Posterior vena cava (tissue), 2 donors: ENCODE results near the gene CDC25A. TPM values are rescaled to one million over a fixed set of nuclear protein-coding genes. Genes with fewer than 3 reads are reported as not detected.

ENCODE experiments used
- DNase-seq: peaks from one replicate; pipeline ENCODE4 v3.0.0-alpha.2; 2020; ENCODE audit warnings: low spot score
- intact Hi-C, 2 donors: fragments of 100-400 bp; cut with DNase I; formaldehyde crosslinking; loops; one replicate each; pipeline versions ENCODE4 v1.14.1 to v1.14.2; 2022 to 2023
- total RNA-seq, 2 donors: library from RNA; stranded (reverse); fragmentation: NEBNext Ultra II Directional; extraction: Animal tissue kit (Norgen Biotek cat#: 25700); gene quantifications; one replicate each; pipeline ENCODE4 v1.2.1, GENCODE V29; 2021
- donor health status: DM: yes; HTN: yes; CAD: no.
- donor health status: DM: yes; HTN: yes; CAD: no.

Gene CDC25A
- total RNA-seq, 2 donors from 2014 or later: 0.43 to 0.65 TPM

DNA sequence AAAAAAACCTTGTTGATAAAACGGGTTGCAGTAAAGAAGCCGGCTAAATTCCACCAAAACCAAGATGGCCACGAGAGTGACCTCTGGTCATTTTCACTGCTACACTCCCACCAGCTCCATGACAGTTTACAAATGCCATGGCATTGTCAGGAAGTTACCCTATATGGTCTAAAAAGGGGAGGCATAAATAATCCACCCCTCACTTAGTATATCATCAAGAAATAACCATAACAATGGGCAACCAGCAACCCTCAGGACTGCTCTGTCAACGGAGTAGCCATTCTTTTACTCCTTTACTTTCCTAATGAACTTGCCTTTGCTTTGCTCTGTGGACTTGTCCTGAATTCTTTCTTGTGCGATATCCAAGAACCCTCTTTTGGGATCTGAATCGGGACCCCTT is 14.4 kb upstream of the CDC25A start:
- intact Hi-C loops: no loop called here

DNA sequence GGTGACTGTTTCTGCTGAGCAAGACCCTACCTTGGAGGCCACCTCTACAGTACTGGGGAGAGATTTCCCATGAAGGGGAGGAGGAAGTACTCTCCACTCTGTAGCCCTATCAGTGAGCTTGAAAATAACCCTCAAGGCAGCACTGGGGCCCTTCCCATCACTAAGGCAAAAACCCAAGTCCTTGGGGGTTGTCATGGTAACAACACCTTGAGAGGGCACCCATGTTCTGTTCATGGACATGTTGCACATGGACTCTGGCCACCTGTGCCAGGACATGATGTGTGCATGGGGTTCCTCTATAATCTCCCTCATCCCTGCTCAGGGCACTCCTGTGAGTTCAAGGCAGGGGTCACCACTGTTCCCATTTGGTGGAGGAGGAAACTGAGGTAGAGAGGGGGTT is 10.9 kb upstream of the CDC25A start:
- intact Hi-C loops: no loop called here
- no peak for DNase-seq

More for the DNA sequence above, 14.4 kb upstream of the CDC25A start:
- no peak for DNase-seq

DNA sequence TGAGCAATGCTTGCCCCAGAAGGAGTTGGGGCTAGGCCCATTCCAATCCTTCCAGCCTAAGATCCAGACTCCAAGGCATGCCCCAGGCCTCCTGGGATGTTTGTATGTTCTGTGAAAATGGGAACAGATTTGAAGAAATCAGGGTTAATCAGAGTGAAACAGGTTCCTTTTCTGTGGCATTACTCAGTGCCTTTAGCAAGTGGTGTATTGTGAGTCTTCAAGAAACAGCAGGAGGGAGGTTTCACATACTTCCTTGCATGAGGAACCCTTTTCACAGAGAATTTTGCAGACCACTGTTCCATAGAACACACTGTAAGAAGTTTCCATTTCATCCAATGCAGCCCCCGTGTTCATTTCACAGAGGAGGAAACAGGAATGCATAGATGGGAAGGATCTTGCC is 8.4 kb upstream of the CDC25A start:
- intact Hi-C loops: no loop called here

DNA sequence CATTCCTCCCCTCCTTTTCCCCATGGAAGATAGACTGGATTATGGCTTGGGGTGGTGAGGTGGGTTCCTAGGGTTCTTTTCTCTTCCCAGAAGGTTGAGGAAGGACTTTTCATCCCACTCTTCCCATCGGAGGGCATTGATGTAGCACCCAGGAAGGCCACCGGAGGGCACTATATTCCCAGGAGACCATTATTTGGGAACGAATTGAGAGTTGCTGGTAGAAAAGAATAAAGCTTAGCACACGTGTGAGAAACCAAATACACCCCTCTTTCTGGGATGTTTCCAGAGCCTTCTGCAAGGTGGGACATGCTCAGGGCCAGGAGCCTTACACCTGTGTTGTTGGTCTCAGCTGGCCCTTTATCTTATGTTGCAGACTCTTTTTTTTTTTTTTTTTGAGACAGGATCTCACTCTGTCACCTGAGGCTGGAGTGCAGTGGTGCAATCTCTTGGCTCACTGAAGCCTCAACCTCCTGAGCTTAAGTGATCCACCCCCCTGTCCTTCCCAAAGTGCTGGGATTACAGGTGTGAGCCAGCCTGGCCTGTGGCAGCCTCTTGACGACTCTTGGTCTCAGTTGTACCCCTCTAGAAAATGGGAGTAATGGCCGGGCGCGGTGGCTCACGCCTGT is 6.3 kb upstream of the CDC25A start:
- DNase-seq: no peak
- intact Hi-C loops: no loop called here

More for the DNA sequence above, 8.4 kb upstream of the CDC25A start:
- no peak for DNase-seq

DNA sequence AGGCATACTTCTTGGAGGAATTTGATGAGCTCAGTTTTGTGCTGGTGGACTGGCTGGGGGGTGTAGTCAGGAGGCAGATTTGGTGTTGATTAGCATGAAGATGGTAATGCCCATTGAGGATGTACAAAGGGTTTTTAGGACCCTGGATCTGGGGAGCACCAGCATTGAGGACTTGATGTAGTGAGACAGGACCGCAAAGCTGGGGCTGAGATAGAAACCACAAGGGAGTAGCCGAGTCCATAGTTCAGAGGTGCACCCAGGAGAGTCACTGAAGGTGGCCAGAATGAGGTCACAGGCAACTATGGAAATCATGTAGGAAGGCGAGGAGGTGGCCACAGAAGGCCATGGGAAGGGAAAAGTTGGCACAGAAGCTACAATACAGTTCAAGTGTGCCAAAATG is 2.7 kb upstream of the CDC25A start:
- intact Hi-C loops: no loop called here
- DNase-seq: no peak

DNA sequence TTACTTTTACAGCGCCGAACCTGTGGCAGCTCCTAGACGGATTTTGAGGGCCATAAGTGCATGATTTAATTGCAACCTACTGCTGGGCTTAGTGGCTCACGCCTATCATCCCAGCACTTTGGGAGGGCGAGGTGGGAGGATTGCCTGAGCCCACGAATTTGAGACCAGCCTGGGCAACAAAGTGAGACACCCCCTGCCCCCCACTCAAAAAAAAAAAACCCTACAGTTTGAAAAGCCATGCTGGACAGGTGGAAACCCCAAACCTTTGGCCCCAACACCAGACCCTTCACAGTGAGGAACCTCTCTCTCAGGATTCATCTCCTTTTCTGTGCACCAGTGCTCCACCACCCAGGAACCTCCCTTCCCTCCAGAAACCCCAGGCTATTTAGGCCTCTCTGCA is 1.1 kb upstream of the CDC25A start:
- intact Hi-C loops: no loop called here

DNA sequence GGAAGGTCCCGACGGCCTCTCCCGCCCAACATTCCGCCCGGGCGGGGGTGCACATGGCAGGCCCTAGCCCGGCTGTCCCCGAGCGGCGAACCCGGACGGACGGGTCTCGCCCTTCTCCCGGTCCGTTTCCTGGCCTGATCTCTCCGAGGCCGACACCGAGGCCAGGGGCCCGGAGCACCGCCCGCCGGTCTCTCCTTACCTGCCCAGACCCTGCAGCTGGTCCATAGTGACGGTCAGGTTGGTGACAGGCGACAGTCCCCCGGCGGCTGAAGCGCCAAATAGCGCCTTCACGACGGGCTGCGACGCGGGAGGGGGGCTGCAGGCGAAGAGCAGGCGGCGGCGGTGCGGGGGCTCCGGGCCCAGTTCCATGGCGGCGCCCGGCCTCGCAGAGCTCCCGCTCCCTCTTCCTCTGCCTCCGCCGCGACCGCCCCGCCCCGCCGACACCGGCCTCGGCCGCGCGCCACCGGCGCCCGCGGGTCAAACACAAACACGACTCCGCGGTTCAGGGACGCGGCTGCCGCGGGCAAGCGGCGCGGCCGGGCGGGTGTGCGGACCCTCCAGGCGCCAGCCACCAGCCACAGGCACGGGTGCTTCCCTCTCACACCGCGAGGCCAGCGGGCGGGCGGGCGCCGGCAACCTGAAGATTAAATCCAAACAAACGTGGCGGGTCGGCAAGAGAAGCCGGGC is 495 bp downstream of the CDC25A start:
- intact Hi-C loops: no loop called here
- peak; percentile 90 for DNase-seq

More for the DNA sequence above, 1.1 kb upstream of the CDC25A start:
- no peak for DNase-seq

DNA sequence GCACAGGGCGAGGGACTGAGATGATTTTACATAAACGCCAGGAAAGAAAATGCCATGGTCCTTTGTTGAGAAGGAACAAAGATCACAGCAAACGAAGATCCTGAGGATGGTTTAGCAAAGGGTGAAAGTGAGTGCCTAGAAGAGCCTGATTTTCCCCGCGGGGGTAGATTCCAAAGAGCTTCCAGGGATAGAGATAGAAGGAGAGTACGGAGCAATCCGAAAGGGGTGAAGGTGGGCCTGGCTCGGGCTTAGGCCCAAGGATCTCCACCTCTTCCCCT is 977 bp downstream of the CDC25A start:
- no peak for DNase-seq
- intact Hi-C loops: no loop called here

DNA sequence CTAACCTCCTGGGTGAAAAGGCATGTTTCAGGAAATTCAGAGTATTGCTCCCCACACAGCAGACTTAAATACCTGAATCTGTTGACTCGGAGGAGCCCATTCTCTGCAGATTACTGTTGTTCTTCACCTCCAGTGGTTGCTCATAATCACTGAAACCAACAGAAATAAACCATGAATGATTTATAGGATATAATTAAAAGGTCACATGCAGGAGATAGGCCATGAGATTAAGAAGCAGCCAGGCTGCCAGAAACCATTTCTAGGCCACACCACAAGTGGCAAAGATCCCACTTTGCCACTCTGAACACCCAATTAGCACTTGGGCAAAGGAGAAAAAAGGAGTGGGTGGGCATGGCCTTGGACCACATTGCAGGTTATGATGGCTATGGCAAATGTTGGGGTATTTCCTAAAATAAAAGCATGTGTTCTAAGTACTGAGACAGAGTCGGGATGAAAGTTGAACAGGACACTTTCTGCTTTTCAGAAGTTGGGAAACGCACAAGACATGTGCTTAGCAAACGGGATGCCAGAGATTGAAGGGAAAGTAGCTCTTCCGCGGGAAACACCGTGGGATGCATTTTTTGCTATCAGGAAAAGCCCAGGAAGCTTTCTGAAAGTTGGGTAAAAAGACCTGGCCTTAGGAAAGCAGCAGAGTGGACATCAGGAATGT is 1.5 kb downstream of the CDC25A start:
- DNase-seq: no peak
- intact Hi-C loops: no loop called here

DNA sequence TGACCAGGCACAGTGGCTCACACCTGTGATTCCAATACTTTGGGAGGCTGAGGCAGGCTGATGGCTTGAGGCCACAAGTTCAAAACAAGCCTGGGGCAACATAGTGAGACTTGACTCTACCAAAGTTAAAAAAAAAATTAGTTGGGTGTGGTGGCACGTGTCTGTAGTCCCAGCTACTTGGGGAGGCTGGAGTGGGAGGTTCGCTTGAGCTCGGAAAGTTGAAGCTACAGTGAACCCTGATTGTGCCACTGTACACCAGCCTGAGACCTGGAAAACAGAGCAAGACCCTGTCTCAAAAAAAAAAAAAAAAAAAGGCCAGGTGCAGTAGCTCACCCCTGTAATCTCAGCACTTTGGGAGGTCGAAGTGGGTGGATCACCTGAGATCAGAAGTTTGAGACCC is 3.1 kb downstream of the CDC25A start:
- intact Hi-C loops: no loop called here
- no peak for DNase-seq

DNA sequence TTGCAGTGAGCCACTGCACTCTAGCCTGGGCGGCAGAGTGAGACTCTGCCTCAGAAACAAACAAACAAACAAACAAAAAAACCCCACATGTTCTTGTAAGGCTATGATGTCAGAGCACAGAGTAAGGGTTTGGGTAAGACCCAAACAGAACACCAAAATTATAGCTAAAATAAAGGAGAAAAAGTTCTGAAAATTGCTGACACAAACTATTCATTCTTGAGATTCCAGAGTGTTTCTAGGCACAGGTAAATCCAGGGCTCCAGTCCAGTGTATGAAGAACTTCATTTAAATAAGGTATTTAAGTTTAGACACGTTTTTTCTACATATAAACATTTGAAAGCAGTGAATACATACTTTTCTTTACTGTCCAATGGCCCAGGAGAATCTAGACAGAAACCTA is 3.9 kb downstream of the CDC25A start:
- DNase-seq: no peak
- intact Hi-C loops: no loop called here

DNA sequence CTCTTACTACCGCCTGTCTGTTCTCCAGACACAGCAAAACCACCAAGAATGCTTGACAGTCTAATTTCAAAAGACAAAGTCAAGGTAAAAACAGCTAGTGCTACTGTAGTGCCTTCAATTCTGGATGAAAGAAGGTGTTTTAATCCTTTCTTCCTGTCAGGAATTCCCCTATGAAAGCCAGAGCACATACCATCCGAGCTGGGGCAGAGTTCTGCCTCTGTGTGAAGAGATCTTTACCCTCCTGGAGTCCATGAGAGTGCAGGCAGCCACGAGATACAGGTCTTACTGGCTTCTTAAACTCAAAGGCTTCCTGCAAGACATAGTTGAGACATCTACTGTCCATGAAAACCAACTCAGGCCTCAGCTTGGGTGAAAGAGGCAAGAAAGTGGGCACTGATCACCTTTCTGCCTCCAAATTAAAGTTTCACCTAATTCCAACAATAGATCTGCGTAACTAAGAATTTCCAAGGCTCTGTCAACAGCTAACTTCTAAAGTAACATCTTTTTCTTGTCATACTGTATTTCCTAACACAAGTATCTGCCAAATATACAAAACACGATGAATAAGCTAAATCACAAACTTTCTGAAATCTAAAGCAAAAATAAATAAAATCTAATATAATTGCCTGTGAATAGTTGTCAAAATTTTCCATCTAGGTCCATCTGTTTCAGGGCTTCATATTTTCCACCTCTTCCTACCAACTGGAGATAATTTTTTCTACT is 7.5 kb downstream of the CDC25A start:
- DNase-seq: no peak
- intact Hi-C loops: no loop called here

DNA sequence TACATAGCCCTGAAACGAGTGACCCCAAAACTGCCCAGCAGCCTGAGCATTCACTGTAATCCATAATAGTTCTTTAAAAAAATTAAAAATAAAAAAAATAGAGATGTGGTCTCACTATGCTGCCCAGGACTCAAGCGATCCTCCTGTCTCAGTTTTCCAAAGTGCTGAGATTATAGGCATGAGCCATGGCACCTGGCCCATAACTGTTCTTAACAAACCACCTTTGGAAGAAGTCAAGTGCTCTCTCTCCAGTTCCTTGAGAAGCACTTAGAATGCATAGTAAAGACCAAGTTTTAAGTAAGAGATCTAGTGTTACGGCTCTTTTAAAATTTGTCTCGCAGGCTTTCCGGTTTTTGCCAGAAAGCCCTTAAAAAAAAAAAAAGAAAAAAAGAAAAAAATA is 8.2 kb downstream of the CDC25A start:
- DNase-seq: no peak
- intact Hi-C loops: no loop called here

DNA sequence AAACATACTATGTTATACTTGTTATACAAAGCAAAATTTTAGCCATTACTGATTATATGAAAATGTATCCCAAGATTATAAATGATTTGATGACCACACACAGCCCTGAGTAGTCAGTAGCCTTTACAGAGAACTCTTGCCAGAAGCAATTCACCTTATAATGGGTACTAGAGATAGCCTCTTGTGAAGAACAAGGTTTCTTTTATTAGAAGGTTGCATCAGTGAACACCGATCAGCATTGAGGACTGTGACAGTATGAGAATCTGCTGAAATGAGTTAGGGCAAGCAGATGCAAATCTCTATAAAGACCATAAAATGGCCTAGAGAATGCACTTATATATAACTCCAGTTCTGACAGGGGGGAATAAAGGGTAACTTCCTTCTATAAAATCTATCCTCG is 10.1 kb downstream of the CDC25A start:
- no peak for DNase-seq
- intact Hi-C loops: no loop called here

DNA sequence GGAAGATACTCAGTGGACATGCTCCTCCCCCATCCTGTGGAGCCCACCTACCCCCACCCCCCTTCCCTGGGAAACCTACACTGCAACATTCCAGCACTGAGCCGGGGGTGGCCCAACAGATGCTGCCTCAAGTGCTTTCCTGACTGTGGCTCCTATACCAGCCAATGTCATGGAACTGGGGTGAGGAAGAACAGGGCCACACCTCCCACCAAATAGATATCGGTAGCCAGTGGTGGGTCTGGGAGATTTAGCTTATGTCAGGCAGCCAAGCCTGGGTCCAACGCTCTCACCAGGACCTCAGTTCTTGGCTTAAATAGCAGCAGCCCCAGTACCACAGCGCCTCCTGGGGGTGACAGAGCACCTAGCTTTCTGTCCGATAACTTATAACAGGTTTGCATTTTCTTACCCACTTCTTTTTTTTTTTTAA is 30.3 kb downstream of the CDC25A start:
- DNase-seq: peak; percentile 92
- intact Hi-C loops: loop anchor here (5.0 to 10.0 kb wide), 3 partner anchors 163 to 336 kb away; no protein-coding TSS in a partner anchor

DNA sequence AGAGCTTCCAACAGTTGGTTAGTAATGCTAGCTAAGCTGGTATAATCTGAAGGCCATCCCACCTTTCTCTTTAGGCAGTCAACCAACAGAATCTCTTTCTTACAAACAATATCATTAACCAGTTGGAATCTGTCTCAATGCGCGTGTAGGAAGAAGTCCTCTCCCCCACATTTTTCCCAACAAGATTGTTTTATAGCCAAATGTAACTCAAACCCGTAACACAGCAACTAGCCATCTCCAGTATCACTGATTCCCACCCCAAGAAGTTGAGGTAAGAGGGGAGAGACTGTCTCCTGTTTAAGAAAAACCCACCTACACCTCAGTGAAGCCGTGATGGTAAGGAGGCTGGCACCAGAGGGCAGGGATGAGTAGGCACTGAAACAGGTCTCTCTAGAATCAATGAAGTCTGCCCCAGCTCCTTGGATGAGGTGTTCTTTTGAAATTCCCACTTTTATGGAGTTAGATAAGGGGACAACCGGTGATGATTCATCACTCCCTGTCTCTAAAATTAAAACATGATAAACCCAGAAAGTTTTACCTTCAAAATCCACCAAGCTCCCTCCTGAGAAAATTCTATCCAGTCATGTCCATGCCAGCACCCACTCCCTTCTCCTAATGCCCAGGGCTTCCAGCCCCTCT is 30.9 kb downstream of the CDC25A start:
- no peak for DNase-seq
- intact Hi-C loops: loop anchor here (5.0 to 10.0 kb wide), 3 partner anchors 163 to 335 kb away; no protein-coding TSS in a partner anchor

DNA sequence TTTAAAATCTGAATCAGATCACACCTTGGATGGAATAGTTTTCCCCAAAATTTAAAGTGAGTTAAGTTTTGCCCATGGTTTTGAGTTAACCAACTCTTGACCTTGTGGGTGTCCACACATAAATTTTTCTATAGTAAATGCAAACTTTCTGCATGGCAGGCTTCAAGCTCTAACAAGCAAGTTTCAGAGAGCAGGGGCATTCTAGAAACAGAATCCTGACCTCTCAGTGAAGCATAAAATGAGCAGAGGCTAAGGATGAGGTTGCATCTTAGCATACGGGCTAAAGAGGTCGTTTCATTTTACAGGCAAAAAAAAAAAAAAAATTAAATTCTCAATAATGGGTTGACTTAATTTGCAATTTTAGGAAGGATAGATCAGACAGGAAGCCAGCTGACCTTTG is 32.1 kb downstream of the CDC25A start:
- intact Hi-C loops: loop anchor here (5.0 to 10.0 kb wide), 3 partner anchors 161 to 334 kb away; no protein-coding TSS in a partner anchor

DNA sequence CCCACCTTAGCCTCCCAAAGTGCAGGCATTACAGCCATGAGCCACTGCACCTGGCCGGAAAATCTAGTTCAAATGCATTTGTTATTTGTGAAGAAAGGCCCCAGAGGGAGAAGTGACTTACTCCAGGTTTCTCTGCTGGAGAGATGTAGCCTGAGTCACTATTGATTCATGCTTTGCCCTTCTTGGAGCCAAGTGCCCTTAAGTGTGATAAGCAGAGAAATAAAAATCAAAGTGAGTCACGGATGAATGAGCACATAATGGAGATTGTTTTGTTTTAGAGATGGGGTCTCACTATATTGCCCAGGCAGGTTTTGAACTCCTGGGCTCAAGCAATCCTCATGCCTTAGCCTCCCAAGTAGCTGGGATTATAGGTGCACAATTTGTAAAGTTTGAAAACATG is 33.1 kb downstream of the CDC25A start:
- intact Hi-C loops: loop anchor here (5.0 to 10.0 kb wide), 3 partner anchors 160 to 333 kb away; no protein-coding TSS in a partner anchor
- no peak for DNase-seq

More for the DNA sequence above, 32.1 kb downstream of the CDC25A start:
- DNase-seq: no peak

DNA sequence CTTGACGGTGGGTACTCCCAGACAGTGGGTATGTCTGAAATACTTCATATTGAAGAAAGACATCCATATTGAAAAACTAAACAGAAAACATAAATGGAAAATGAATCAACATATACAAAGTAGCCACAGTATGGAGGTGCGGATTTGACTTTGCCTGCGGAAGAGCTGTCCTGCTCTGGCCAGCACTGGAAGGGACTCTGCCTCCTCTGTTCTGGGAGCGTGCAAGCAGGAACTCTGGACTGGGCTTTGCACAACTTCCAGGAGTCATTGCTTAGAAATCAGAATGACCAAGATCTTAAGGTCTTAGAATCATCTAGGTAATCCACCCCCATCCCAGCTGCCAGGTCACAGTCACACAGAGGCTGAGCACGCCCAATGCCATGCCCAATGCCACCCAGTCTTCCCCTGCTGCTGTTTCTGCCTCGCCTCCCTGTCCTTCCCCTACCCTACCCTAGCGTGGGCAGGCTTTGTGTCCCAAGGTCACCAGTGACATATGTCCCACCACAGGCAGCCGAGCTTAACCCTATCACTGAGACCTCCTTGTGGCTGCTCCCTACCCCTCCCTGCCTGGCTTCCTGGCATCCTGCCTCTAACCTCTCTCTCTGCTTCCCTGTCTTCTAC is 36.3 kb downstream of the CDC25A start:
- intact Hi-C loops: loop anchor here (5.0 to 10.0 kb wide), 3 partner anchors 157 to 307 kb away; no protein-coding TSS in a partner anchor
- DNase-seq: no peak
